GM12874 (cell line): ENCODE results near the gene ASH1L.

ENCODE experiments used
- TF ChIP-seq, protein P1 (sequence below): IDR thresholded peaks from 2 replicates; pipeline ENCODE4 v1.5.1; 2011; ENCODE audit warnings: low read depth, mild to moderate bottlenecking, control low read depth, low read length, moderate library complexity; ENCODE audit not compliant: insufficient read depth

The ASH1L gene

DNA sequence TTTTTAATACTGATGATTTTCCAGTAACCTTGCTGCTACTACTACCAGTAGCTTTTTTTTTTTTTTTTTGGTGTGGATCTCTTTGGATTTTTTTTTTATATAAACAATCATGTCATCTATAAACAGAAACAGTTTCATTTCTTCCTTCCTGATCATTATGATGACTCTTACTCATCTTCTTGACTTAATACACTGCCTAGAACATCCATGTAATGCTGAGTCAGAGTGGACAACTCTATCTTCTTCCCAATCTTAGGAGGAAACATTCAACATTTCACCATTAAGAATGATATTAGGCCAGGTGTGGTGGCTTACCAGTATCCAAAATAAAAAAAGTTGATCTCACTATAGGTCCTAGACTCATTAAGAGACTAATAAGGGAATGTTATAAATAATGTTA lies 172.8 kb downstream of the ASH1L start:
- TF ChIP-seq, protein P1, sequence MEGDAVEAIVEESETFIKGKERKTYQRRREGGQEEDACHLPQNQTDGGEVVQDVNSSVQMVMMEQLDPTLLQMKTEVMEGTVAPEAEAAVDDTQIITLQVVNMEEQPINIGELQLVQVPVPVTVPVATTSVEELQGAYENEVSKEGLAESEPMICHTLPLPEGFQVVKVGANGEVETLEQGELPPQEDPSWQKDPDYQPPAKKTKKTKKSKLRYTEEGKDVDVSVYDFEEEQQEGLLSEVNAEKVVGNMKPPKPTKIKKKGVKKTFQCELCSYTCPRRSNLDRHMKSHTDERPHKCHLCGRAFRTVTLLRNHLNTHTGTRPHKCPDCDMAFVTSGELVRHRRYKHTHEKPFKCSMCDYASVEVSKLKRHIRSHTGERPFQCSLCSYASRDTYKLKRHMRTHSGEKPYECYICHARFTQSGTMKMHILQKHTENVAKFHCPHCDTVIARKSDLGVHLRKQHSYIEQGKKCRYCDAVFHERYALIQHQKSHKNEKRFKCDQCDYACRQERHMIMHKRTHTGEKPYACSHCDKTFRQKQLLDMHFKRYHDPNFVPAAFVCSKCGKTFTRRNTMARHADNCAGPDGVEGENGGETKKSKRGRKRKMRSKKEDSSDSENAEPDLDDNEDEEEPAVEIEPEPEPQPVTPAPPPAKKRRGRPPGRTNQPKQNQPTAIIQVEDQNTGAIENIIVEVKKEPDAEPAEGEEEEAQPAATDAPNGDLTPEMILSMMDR, result no peak

DNA sequence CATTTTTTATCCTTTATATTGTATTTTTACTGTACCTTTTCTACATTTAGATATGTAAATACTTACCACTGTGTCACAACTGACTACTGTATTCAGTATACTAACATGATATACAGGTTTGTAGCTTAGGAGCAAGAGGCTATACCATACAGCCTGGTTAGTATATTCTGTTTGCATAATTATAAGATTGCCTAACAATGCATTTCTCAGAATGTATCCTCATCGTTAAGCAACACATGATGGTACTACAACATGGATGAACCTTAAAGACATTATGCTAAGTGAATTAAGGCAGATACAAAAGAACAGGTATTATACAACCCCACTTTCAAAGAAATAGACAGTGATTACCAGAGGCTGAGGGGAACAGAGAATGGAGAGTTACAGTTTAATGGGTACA lies 179.2 kb downstream of the ASH1L start:
- TF ChIP-seq, protein P1, result no peak

DNA sequence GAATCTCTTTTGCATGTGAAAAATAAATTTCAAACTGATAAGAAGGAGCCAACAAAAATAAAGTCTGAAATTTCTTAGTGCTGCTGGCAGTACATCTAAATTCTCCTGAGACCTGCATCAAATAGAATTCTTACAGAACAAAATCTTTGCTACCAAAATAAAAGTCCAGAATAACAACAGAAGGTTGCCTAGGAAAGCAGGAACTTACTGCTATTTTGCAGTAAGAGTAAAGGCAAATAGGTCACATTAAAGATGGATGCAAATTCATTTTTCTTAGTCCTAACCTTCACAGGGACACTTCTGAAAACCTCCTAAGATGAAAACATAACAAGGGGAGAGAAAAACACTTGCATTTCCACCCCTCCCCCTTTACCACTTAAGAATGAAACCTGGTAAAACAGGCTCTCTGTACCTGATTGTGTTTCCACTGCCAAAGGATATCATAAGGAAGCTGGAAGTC lies 182.9 kb downstream of the ASH1L start:
- TF ChIP-seq, protein P1, result no peak

DNA sequence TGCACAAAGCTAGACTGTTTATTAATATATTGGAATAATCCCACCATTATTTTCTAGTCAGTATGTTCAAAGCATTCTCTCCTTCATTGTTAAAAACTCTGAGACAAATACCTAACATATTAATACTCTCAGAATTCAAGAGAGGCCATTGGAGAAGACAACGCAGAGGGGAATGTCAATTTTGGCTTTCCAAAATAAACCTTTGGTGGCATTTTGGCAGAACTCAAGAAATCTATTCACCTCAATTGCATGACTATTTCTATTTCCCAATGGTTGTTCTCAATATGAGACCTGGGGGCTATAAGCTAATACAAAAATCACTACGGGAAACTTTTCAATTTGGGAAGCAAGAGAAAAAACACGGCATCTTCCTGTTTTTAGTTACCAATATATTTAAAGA lies 183.4 kb downstream of the ASH1L start:
- TF ChIP-seq, protein P1, result no peak

DNA sequence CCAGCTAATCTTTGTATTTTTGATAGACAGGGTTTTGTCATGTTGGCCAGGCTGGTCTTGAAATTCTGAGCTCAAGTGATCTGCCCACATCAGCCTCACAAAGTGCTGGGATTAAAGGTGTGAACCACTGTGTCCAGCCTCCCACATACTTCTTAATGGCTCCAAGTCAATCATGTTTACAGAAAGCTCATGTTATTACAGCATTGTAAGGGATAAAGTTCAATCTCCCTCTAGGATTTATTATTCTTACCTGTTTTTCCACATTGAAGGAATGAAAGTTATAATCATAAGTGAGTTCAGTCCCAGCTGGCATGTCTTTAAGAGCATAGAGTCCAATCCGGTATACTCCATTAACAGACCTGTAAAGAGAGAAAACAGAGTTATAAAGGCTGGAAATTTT lies 202.6 kb downstream of the ASH1L start:
- TF ChIP-seq, protein P1, result no peak

DNA sequence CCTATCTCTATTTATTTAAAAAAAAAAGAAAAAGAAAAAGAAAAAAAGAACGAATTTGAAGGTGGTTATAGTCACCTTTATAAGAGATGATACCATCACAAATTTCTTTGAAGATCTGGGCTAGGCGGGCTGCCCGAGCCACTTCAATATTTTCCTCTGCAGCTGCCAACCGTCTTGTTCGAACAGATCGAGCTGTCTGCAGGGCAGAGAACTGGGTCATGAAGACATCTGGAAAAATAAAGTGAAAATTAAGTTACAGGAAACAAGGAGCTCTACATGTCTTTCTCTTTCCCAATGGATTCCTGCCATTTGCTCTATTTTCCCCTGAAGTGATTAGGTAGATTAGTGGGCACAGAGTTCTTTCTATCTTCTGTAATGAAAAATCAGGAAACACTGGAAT lies 210.0 kb downstream of the ASH1L start:
- TF ChIP-seq, protein P1, result no peak

DNA sequence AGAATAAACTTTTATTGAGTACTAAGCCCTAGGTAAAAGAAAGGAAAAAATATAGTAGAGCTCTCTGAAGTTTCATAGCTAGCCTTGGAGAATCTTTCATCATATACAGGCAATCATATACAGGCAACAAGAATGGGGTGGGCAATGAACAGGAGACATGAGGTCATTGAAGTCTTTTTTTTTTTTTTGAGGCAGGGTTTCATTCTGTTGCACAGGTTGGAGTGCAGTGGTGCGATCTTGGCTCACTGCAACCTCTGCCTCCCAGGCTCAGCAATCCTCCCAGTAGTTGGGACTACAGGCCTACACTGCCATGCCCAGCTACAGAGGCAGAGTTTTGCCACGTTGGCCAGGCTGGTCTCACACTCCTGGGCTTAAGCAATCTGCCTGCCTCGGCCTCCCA lies 219.8 kb downstream of the ASH1L start:
- TF ChIP-seq, protein P1, result no peak
